ENCODE data around the gene NKTR. TPM values are rescaled to one million over a fixed set of nuclear protein-coding genes. Genes with fewer than 3 reads are reported as not detected.

NKTR gene
- total RNA-seq, 4 donors from 2014 or later: 47.7 to 328 (median 66.8) TPM

DNA sequence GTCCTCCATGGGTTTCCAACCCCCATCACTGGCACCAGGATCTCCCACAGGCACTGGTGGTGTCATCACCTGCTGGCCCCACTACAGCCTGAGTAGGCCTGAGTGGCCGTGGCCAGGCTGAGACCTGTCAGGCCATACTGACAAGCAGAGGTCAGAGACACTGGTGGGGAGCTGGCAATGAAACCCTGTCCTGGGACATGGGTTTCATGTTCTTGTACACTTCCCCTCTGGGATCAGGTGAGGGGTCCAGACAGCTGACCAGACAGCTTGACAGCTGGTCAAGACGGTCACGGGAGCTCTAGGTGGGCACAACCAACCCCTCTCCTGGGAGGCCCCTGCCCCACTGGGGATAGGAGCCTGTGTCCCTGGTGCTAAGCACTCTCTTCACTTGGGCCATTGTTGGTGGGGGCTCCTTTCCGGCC is 66.1 kb downstream of the NKTR start:
- 84% methylated on average over 2 of the region's 4 CpGs for whole genome bisulfite sequencing
- no peaks in the 10 kb centered on the region for H3K36me3 ChIP-seq
- no peak overlapping the region for H3K27ac ChIP-seq
- no peaks in the 10 kb centered on the region for H3K27me3 ChIP-seq
- no peak for DNase-seq (ENCODE audit: low spot score in 2 of 2)
- H3K9me3 ChIP-seq: no peaks in the 10 kb centered on the region
- no peak overlapping the region for H3K4me3 ChIP-seq
- peaks cover 23% of the 10 kb centered on the region for H3K4me1 ChIP-seq
- TF ChIP-seq, protein P1, sequence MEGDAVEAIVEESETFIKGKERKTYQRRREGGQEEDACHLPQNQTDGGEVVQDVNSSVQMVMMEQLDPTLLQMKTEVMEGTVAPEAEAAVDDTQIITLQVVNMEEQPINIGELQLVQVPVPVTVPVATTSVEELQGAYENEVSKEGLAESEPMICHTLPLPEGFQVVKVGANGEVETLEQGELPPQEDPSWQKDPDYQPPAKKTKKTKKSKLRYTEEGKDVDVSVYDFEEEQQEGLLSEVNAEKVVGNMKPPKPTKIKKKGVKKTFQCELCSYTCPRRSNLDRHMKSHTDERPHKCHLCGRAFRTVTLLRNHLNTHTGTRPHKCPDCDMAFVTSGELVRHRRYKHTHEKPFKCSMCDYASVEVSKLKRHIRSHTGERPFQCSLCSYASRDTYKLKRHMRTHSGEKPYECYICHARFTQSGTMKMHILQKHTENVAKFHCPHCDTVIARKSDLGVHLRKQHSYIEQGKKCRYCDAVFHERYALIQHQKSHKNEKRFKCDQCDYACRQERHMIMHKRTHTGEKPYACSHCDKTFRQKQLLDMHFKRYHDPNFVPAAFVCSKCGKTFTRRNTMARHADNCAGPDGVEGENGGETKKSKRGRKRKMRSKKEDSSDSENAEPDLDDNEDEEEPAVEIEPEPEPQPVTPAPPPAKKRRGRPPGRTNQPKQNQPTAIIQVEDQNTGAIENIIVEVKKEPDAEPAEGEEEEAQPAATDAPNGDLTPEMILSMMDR (IDR thresholded peaks at IDR 0.05): no peak
- no peak for TF ChIP-seq POLR2AphosphoS5 (IDR thresholded peaks at IDR 0.05)

DNA sequence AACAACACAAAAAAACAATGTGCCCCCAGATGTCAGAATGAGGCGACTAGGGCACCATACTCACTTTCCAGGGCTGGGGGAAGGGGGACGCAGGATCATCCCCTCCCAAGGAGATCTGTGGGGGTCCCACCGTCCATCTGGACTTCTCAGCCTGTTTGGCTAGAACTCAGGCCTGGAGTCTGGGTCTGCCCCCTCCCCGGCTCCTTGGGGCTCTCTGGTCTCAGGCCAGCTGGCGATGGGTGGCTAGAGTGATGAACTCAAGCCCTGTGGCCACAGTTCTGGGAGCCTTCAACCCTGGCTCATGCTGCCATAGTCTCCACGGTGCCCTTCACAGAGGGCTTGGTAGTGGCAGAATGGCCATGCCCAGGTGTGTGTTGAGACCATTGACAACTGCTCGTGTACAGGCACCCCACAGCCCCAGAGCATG is 66.6 kb downstream of the NKTR start:
- Histone ChIP-seq H3K9me3 (no peaks in the 10 kb centered on the region), H3K36me3 (no peaks in the 10 kb centered on the region), H3K27me3 (no peaks in the 10 kb centered on the region), H3K4me1 (peaks cover 23% of the 10 kb centered on the region), H3K4me3 (no peak overlapping the region), H3K27ac (no peak overlapping the region)
- TF ChIP-seq EP300 (IDR thresholded peaks at IDR 0.05) (no peak), POLR2A (IDR thresholded peaks at IDR 0.05) (no peak), POLR2AphosphoS5 (IDR thresholded peaks at IDR 0.05) (no peak)
- TF ChIP-seq, protein P1 (IDR thresholded peaks at IDR 0.05): no peak
- 69% methylated on average over 7 of the region's 7 CpGs for WGBS
- DNase-seq (ENCODE audit: low spot score in 2 of 2): peak in 1 of 2 donors; percentile 56

DNA sequence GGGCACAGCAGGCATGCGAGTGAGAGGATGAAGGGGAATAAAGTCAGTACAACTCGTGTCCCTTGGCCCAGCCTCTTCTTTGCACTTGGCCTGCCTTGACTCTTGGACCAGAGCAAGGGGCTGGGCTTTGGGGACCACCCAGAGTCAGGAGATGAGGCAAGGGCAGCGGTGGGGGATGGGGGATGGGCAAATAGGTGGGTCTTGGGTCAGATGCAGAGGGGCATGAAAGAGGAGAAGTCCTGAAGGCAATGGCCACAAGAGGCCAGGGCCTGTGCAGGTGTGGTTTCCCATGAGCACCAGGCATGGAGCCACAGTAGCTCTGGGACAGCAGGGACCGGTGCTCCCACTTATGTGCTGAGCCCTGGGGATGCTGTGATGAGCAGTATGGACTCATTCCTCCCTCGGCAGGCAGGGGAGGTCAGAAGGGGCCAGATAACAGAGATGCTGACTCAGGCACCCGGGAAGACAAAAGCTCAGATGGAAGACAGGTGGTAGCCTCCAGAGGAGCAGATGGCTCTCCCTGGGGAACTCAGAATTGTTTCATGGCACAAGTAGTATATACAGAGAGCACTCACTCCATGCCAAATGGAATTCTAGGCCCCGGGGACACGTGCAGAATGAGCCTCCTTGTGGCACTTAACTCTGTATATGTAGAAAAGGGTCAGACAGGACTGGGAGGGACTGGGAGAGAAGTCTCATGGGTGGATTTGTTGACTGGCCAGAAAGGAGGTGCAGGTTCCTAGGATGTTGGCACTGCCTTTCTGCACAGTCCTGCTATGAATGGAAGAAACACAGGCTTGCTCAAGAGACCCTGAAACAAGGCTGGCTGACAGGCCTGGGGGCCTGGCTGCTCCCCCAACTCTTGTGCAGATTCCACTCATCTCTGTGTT is 67.3 kb downstream of the NKTR start:
- 65% methylated on average over 8 of the region's 8 CpGs for WGBS
- peak in 1 of 2 donors; percentile 63 for DNase-seq (ENCODE audit: low spot score in 2 of 2)

DNA sequence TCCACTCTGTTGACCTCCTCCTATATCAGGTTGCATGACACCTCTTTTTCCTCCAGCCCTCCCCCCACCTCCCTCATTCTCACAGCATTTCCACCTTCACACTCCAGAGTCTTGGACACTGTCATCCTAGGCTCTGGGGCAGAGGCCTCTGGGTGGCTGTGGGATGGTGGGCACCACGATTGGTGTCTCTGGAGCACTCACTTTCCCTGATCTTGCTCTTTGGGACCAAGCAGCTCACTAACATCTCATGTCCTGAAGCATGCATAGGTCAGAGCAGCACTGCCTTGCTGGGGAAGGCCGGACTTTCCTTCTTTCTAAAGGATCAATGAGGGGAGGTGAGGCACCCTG is 67.9 kb downstream of the NKTR start:
- Histone ChIP-seq H3K27ac (no peak overlapping the region), H3K36me3 (no peaks in the 10 kb centered on the region), H3K4me3 (no peak overlapping the region), H3K4me1 (peaks cover 23% of the 10 kb centered on the region), H3K9me3 (no peaks in the 10 kb centered on the region), H3K27me3 (no peaks in the 10 kb centered on the region)
- no peak for DNase-seq (ENCODE audit: low spot score in 2 of 2)
- TF ChIP-seq EP300 (IDR thresholded peaks at IDR 0.05) (no peak), POLR2AphosphoS5 (IDR thresholded peaks at IDR 0.05) (no peak), POLR2A (IDR thresholded peaks at IDR 0.05) (no peak)
- 81% methylated on average over 2 of the region's 2 CpGs for WGBS

More for the DNA sequence above, 67.3 kb downstream of the NKTR start:
- no peak overlapping the region for H3K4me3 ChIP-seq
- TF ChIP-seq EP300 (IDR thresholded peaks at IDR 0.05): no peak
- TF ChIP-seq POLR2A (IDR thresholded peaks at IDR 0.05): no peak
- no peak for TF ChIP-seq POLR2AphosphoS5 (IDR thresholded peaks at IDR 0.05)
- TF ChIP-seq, protein P1 (IDR thresholded peaks at IDR 0.05): no peak
- peaks cover 23% of the 10 kb centered on the region for H3K4me1 ChIP-seq
- H3K27me3 ChIP-seq: no peaks in the 10 kb centered on the region
- no peak overlapping the region for H3K27ac ChIP-seq
- no peaks in the 10 kb centered on the region for H3K36me3 ChIP-seq
- H3K9me3 ChIP-seq: no peaks in the 10 kb centered on the region

DNA sequence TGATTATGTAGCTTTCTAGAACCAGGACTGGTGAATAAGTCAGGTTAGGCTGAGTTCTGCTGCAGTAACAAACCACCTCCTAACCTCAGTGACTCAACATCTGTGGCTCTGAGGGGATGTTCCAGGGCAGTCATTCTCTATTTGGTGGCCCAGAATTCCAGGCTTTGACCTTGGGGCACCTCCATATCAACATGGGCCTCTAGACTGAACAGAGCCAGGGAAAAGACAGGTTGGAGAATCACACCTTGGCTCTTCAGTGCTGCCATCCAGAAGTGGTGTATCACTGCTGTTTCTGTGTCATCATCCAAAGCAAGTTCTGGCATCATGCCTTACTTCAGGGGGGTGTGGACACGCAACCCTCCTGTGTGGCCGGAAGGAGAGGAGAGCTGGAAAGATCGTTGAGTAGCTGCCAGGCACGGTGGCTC is 68.3 kb downstream of the NKTR start:
- Histone ChIP-seq H3K27ac (no peak overlapping the region), H3K4me1 (peaks cover 23% of the 10 kb centered on the region), H3K36me3 (no peaks in the 10 kb centered on the region), H3K27me3 (no peaks in the 10 kb centered on the region), H3K9me3 (no peaks in the 10 kb centered on the region), H3K4me3 (no peak overlapping the region)
- TF ChIP-seq POLR2AphosphoS5 (IDR thresholded peaks at IDR 0.05): no peak
- no peak for TF ChIP-seq POLR2A (IDR thresholded peaks at IDR 0.05)
- TF ChIP-seq EP300 (IDR thresholded peaks at IDR 0.05): no peak
- no peak for DNase-seq (ENCODE audit: low spot score in 2 of 2)
- 38% methylated on average over 4 of the region's 4 CpGs for WGBS

DNA sequence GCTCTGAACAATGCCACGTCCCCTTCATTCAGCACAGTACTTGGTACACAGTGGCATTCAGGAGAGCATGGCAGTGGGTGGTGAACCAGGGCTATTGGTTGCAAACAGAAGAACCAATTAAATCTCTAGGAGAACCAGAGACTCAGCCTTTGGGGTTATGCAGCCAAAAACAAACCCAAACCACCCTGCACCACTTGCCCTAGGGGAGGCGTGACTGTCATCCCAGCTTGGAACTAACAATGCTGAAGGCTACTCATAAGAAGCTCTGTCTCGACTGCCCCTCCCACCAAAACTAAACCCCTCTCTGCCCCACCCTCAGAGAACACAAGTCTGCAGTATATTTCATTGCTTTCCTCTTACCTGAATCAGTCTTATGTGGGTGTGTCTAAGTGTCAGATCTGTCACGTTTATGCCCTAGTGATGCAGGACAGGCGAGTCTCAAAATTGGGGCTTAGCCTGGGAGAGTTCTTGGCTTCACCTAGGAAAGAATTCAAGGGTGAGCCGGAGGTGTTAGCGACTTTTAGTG is 69.6 kb downstream of the NKTR start:
- Histone ChIP-seq H3K4me1 (peaks cover 23% of the 10 kb centered on the region), H3K9me3 (no peaks in the 10 kb centered on the region), H3K4me3 (no peak overlapping the region), H3K27ac (no peak overlapping the region), H3K36me3 (no peaks in the 10 kb centered on the region), H3K27me3 (no peaks in the 10 kb centered on the region)
- TF ChIP-seq POLR2AphosphoS5 (IDR thresholded peaks at IDR 0.05) (no peak), POLR2A (IDR thresholded peaks at IDR 0.05) (no peak), EP300 (IDR thresholded peaks at IDR 0.05) (no peak)
- TF ChIP-seq, protein P1 (IDR thresholded peaks at IDR 0.05): no peak
- 55% methylated on average over 5 of the region's 7 CpGs for WGBS
- peak in 1 of 2 donors; percentile 19 for DNase-seq (ENCODE audit: low spot score in 2 of 2)

Measured in suprapubic skin (tissue), 4 donors.